ENCODE data around the gene RFLNA. TPM values are rescaled to one million over a fixed set of nuclear protein-coding genes. Genes with fewer than 3 reads are reported as not detected.

The RFLNA gene
- total RNA-seq, 2 experiments from 2014 or later: not detected

GRCh38 chr12:124345795-124346194 lies 50.9 kb downstream of the RFLNA start:
- H3K36me3 Mint-ChIP-seq (ENCODE audit: low read depth): peaks cover 39% of the 10 kb centered on the region
- H3K4me1 Mint-ChIP-seq: no peaks in the 10 kb centered on the region
- H3K27me3 Mint-ChIP-seq: no peaks in the 10 kb centered on the region
- intact Hi-C loops (cut with DNase I, micrococcal nuclease): loop anchor here in 1 of 2 experiments (5.0 kb wide), 1 partner anchor 422 kb away; no protein-coding TSS in a partner anchor
- DNase-seq: no peak
- ATAC-seq: no peak
- POLR2A ChIA-PET: no interaction called here
- H3K9me3 Mint-ChIP-seq (ENCODE audit: low read depth): no peaks in the 10 kb centered on the region
- no peak overlapping the region for H3K4me3 Mint-ChIP-seq
- CTCF ChIA-PET: interaction anchor here (0.7 kb wide), 1 partner anchor 66 kb away, joined by 3 read pairs; no protein-coding TSS in a partner anchor
- H3K27ac Mint-ChIP-seq: no peak overlapping the region

- DNase-seq (no peak), ATAC-seq (no peak)
- H3K27me3 Mint-ChIP-seq: no peaks in the 10 kb centered on the region
- peaks cover 37% of the 10 kb centered on the region for H3K36me3 Mint-ChIP-seq (ENCODE audit: low read depth)
- intact Hi-C loops (cut with DNase I, micrococcal nuclease): loop anchor here in 1 of 2 experiments (5.0 kb wide), 1 partner anchor 421 kb away; no protein-coding TSS in a partner anchor
- H3K9me3 Mint-ChIP-seq (ENCODE audit: low read depth): no peaks in the 10 kb centered on the region
- no peaks in the 10 kb centered on the region for H3K4me1 Mint-ChIP-seq
- H3K4me3 Mint-ChIP-seq: no peak overlapping the region
- ChIA-PET POLR2A (no interaction called here), CTCF (interaction anchor here (0.8 kb wide), 1 partner anchor 419 kb away, joined by 4 read pairs; no protein-coding TSS in a partner anchor)
- H3K27ac Mint-ChIP-seq: no peak overlapping the region
Observed at GRCh38 chr12:124346425-124347168, 51.7 kb downstream of the RFLNA start.

GRCh38 chr12:124347335-124347734 lies 52.4 kb downstream of the RFLNA start:
- no peak overlapping the region for H3K4me3 Mint-ChIP-seq
- intact Hi-C loops (cut with DNase I, micrococcal nuclease): loop anchor here in 1 of 2 experiments (5.0 kb wide), 1 partner anchor 420 kb away; no protein-coding TSS in a partner anchor
- DNase-seq: no peak
- H3K36me3 Mint-ChIP-seq (ENCODE audit: low read depth): peaks cover 32% of the 10 kb centered on the region
- no peak for ATAC-seq
- no peaks in the 10 kb centered on the region for H3K9me3 Mint-ChIP-seq (ENCODE audit: low read depth)
- POLR2A ChIA-PET: no interaction called here
- CTCF ChIA-PET: interaction anchor here (0.6 to 0.8 kb wide), 3 partner anchors 24 to 418 kb away, joined by 3 to 4 read pairs (median 4); no protein-coding TSS in a partner anchor
- H3K27ac Mint-ChIP-seq: no peak overlapping the region
- no peaks in the 10 kb centered on the region for H3K4me1 Mint-ChIP-seq
- H3K27me3 Mint-ChIP-seq: no peaks in the 10 kb centered on the region

- CTCF ChIA-PET: interaction anchor here (0.6 to 1.1 kb wide), 5 partner anchors 18 to 424 kb away, joined by 3 to 6 read pairs (median 4); no protein-coding TSS in a partner anchor
- DNase-seq (peak; percentile 49), ATAC-seq (no peak)
- peaks cover 26% of the 10 kb centered on the region for H3K36me3 Mint-ChIP-seq (ENCODE audit: low read depth)
- no peaks in the 10 kb centered on the region for H3K4me1 Mint-ChIP-seq
- intact Hi-C loops (cut with DNase I, micrococcal nuclease): loop anchor here (1.0 to 5.0 kb wide), 2 partner anchors 419 kb away; no protein-coding TSS in a partner anchor
- no peaks in the 10 kb centered on the region for H3K9me3 Mint-ChIP-seq (ENCODE audit: low read depth)
- no peak overlapping the region for H3K4me3 Mint-ChIP-seq
- POLR2A ChIA-PET: no interaction called here
- H3K27ac Mint-ChIP-seq: no peak overlapping the region
- no peaks in the 10 kb centered on the region for H3K27me3 Mint-ChIP-seq
Observed at GRCh38 chr12:124347805-124348658, 53.1 kb downstream of the RFLNA start.

- DNase-seq: no peak
- no peaks in the 10 kb centered on the region for H3K27me3 Mint-ChIP-seq
- ChIA-PET POLR2A (no interaction called here), CTCF (interaction anchor here (0.5 to 1.1 kb wide), 4 partner anchors 18 to 423 kb away, joined by 3 to 6 read pairs (median 4); no protein-coding TSS in a partner anchor)
- H3K36me3 Mint-ChIP-seq (ENCODE audit: low read depth): peaks cover 24% of the 10 kb centered on the region
- no peak overlapping the region for H3K4me3 Mint-ChIP-seq
- no peak overlapping the region for H3K27ac Mint-ChIP-seq
- ATAC-seq: no peak
- H3K4me1 Mint-ChIP-seq: no peaks in the 10 kb centered on the region
- no peaks in the 10 kb centered on the region for H3K9me3 Mint-ChIP-seq (ENCODE audit: low read depth)
- intact Hi-C loops (cut with DNase I, micrococcal nuclease): loop anchor here (1.0 to 5.0 kb wide), 2 partner anchors 418 kb away; no protein-coding TSS in a partner anchor
Observed at GRCh38 chr12:124348659-124349380, 53.9 kb downstream of the RFLNA start.

GRCh38 chr12:124350491-124350890 lies 55.6 kb downstream of the RFLNA start:
- Mint-ChIP-seq H3K4me3 (no peak overlapping the region), H3K27ac (no peak overlapping the region), H3K27me3 (no peaks in the 10 kb centered on the region), H3K9me3 (ENCODE audit: low read depth) (no peaks in the 10 kb centered on the region), H3K36me3 (ENCODE audit: low read depth) (peaks cover 16% of the 10 kb centered on the region), H3K4me1 (no peaks in the 10 kb centered on the region)
- DNase-seq: no peak
- ChIA-PET POLR2A (no interaction called here), CTCF (no interaction called here)
- ATAC-seq: no peak
- intact Hi-C loops (cut with DNase I, micrococcal nuclease): no loop called here

- ChIA-PET POLR2A (no interaction called here), CTCF (interaction anchor here (0.6 to 1.3 kb wide), 3 partner anchors 39 to 414 kb away, joined by 3 to 4 read pairs (median 3); no protein-coding TSS in a partner anchor)
- no peak for DNase-seq
Observed at GRCh38 chr12:124351422-124351821, 56.5 kb downstream of the RFLNA start.

GRCh38 chr12:124352257-124352656 lies 57.4 kb downstream of the RFLNA start:
- Mint-ChIP-seq H3K36me3 (ENCODE audit: low read depth) (peaks cover 9% of the 10 kb centered on the region), H3K9me3 (ENCODE audit: low read depth) (no peaks in the 10 kb centered on the region), H3K27me3 (no peaks in the 10 kb centered on the region), H3K4me3 (no peak overlapping the region), H3K27ac (no peak overlapping the region), H3K4me1 (no peaks in the 10 kb centered on the region)
- ATAC-seq (no peak), DNase-seq (no peak)
- CTCF ChIA-PET: interaction anchor here (0.6 to 1.3 kb wide), 3 partner anchors 48 to 413 kb away, joined by 3 read pairs; no protein-coding TSS in a partner anchor
- POLR2A ChIA-PET: no interaction called here
- intact Hi-C loops (cut with DNase I, micrococcal nuclease): no loop called here

More at GRCh38 chr12:124351422-124351821, 56.5 kb downstream of the RFLNA start:
- H3K27me3 Mint-ChIP-seq: no peaks in the 10 kb centered on the region
- no peak overlapping the region for H3K27ac Mint-ChIP-seq
- H3K4me1 Mint-ChIP-seq: no peaks in the 10 kb centered on the region
- ATAC-seq: no peak
- intact Hi-C loops (cut with DNase I, micrococcal nuclease): no loop called here
- H3K4me3 Mint-ChIP-seq: no peak overlapping the region
- H3K36me3 Mint-ChIP-seq (ENCODE audit: low read depth): peaks cover 11% of the 10 kb centered on the region
- H3K9me3 Mint-ChIP-seq (ENCODE audit: low read depth): no peaks in the 10 kb centered on the region

GRCh38 chr12:124352839-124353238 lies 57.9 kb downstream of the RFLNA start:
- DNase-seq: no peak
- H3K27me3 Mint-ChIP-seq: no peaks in the 10 kb centered on the region

GRCh38 chr12:124354400-124354799 lies 59.5 kb downstream of the RFLNA start:
- peaks cover 21% of the 10 kb centered on the region for H3K36me3 Mint-ChIP-seq (ENCODE audit: low read depth)
- POLR2A ChIA-PET: interaction anchor here (0.5 kb wide), 1 partner anchor 223 kb away, joined by 3 read pairs; no protein-coding TSS in a partner anchor
- intact Hi-C loops (cut with DNase I, micrococcal nuclease): no loop called here
- DNase-seq (no peak), ATAC-seq (no peak)
- no peaks in the 10 kb centered on the region for H3K4me1 Mint-ChIP-seq
- H3K4me3 Mint-ChIP-seq: no peak overlapping the region
- CTCF ChIA-PET: interaction anchor here (0.6 kb wide), 1 partner anchor 420 kb away, joined by 3 read pairs; no protein-coding TSS in a partner anchor
- no peaks in the 10 kb centered on the region for H3K27me3 Mint-ChIP-seq
- H3K27ac Mint-ChIP-seq: no peak overlapping the region
- H3K9me3 Mint-ChIP-seq (ENCODE audit: low read depth): no peaks in the 10 kb centered on the region

More at GRCh38 chr12:124352839-124353238, 57.9 kb downstream of the RFLNA start:
- no peaks in the 10 kb centered on the region for H3K4me1 Mint-ChIP-seq
- peaks cover 15% of the 10 kb centered on the region for H3K36me3 Mint-ChIP-seq (ENCODE audit: low read depth)
- ChIA-PET CTCF (interaction anchor here (0.6 kb wide), 2 partner anchors 27 to 72 kb away, joined by 3 to 4 read pairs; no protein-coding TSS in a partner anchor), POLR2A (no interaction called here)
- no peak overlapping the region for H3K27ac Mint-ChIP-seq
- no peak for ATAC-seq
- H3K9me3 Mint-ChIP-seq (ENCODE audit: low read depth): no peaks in the 10 kb centered on the region
- intact Hi-C loops (cut with DNase I, micrococcal nuclease): no loop called here
- H3K4me3 Mint-ChIP-seq: no peak overlapping the region

All from activated CD4-positive, alpha-beta T cell treated with anti-CD3 and anti-CD28 coated beads for 36 hours (primary cell).